GM18511 (cell line): Measurements from ENCODE around the gene PTK7.

Experiments used
- ATAC-seq: cut with Tn5 transposase; IDR thresholded peaks from one replicate; pipeline ENCODE4 v1.9.1; 2021; ENCODE audit warnings: mild to moderate bottlenecking, moderate library complexity; ENCODE audit not compliant: unreplicated experiment

PTK7 gene

DNA sequence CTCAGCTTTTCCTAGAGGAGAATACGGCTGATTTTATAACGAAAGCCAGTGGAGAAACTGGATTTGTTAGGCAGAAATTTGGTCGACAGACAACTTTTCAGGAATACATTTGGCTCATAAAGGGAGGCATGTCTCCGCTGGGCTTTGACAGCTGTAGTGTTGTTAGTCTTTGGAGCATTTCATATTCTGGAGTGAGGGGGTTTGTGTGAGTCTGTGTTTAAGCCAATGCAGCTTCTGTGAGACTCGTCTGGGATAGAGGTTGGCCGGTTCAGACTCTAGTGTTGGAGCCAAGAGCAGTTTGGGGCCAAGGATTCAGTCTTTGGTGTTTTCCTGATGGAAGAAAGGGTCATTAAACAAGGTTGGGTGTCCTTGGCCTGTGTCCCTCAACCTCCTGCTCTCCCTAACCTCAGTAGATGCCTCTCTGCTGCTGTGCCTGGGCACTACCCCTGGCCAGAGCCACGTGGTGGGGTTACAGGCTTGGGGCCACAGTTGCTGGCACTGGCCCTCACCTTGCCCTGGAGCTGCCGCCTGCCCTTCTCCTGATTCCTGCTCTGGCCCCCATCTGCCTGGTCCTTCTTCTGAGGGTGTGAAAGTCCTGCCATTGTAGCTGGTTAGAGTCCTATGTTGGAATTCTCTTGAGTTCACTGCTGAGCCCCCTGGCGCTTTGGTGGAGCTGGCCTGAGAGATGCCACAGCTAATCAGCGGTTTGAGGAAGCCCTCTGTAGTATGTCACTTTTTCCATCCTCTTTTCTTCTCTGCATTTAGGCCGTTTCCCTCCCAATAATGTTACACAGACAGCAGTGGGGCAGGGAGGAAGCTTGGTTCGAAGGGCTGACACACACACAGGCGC is 6.9 kb downstream of the PTK7 start:
- ATAC-seq, result no peak

- no peak for ATAC-seq
Observed at GRCh38 chr6:43086022-43086658, 10.0 kb downstream of the PTK7 start.

- no peak for ATAC-seq
Observed at GRCh38 chr6:43088654-43089056, 12.5 kb downstream of the PTK7 start.

DNA sequence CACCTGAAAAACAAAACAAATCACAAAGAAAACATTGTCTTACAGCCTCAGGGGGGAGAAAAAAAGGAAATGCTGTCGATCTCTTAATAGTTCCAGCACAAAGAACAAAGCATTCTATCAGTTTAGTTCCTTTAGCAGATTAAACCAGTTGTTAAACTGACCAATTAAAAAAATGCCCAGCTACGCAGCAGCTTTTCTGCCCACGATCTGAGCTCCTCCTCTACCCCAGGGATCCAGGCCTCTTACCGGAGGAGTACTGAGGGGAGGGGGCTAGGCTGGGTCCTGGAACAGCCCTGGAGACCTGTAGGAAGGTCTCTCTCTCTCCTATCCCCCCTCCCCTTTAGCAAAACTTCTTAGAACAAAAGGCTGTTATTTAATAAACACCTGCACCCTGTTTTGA is 13.4 kb downstream of the PTK7 start:
- ATAC-seq, result no peak

DNA sequence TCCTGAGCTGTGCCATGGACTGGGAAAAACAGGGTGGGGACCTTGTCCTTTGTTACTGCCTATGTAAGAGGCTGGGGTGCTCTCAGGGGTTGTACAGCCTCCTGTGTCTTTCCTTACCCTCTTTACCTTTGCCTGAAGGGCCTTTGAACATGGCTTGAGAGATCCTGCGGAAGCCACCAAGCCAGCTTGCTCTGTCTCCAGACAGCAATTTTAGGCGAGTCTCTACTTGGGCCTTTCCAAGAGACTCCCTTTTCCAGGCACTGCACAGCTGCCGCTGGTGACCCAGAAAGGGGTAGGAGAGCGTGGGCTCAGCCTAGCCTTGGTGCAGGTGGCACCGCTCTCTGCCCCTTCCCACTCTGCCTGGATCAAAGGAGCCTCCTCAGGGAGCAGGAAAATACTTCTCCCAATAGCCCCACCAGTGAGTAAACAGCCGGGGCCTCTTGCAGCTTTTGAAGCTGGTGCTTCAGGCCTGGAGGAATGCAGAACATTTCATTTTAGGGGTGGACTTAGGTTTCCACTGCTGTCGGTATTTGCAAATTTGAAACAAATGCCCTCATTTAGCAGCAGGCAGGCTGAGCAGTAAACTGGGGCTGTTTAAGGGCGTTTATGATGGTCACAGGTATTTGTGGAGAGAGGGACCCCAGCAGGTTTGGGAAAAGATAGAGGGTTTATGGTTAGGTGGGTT is 13.9 kb downstream of the PTK7 start:
- ATAC-seq, result no peak

- no peak for ATAC-seq
Observed at GRCh38 chr6:43090559-43090956, 14.4 kb downstream of the PTK7 start.

DNA sequence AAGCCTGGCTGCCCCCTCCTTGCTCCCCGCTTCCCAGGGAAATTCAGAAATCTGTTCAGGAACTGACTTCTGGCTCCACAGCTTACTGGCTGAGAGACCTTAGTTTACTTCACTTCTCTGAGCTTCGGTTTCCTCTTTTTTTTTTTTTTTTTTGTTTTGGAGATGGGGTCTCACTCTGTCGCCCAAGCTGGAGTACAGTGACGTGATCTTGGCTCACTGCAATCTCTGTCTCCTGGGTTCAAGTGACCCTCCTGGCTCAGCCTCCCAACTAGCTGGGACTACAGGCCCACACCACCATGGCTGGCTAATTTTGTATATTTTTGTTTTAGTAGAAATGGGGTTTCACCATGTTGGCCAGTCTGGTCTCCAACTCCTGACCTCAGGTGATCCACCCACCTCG is 14.9 kb downstream of the PTK7 start:
- no peak for ATAC-seq

DNA sequence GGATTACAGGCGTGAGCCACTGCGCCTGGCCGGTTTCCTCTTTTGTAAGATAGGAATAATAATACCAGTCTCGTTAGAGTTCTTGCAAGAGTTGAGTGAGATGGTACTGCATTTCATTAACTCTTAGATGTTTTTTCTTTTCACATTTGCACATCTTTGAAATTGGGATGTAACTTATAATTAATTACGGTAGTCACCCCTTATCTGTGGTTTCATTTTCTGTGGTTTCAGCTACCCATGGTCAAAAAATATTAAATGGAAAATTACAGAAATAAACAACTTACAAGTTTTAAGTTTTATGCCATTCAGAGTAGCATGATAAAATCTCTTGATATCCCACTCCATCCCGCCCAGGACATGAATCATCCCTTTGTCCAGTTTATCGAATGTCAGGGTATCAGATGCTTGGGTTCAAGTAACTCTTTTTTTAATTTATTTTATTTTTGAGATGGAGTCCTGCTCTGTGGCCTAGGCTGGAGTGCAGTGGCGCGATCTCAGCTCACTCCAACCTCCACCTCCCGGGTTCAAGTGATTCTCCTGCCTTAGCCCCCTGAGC is 15.4 kb downstream of the PTK7 start:
- no peak for ATAC-seq

GRCh38 chr6:43092635-43093034 is 16.5 kb downstream of the PTK7 start:
- no peak for ATAC-seq

GRCh38 chr6:43093436-43094289 is 17.5 kb downstream of the PTK7 start:
- no peak for ATAC-seq

- no peak for ATAC-seq
Observed at GRCh38 chr6:43095939-43096338, 19.8 kb downstream of the PTK7 start.

DNA sequence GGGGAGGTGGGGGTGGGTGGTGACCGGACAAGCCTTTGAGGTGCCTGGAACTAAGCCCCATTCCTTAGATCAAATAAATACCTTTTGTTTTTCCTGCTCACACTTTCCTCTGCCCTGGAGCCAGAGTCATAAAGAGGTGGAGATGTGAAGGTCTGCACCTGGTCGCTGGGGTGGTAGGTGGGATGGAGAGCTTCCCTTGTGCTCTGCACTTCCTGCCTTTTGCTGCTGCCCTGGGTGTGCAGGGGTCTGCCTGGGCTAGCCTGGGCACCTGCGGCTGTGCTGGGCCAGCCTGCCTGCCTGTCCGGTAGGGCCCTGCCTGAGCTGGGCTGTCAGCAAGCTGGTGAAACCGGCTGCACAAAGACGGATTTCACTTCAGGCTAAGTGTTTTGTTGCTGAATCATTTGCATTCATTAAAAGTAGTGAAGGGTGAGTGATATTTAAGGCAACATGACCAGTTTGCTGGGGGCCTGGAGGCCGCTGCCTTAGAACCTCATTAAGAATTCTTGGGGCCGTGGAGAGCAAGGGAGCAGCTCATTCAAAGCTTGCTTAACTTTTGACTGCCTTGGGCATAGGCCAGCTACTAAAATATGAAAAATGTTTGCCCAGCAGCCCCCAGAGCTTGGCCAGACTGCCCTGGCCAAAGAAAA is 20.5 kb downstream of the PTK7 start:
- ATAC-seq, result no peak

- no peak for ATAC-seq
Observed at GRCh38 chr6:43097098-43097489, 21.0 kb downstream of the PTK7 start.

DNA sequence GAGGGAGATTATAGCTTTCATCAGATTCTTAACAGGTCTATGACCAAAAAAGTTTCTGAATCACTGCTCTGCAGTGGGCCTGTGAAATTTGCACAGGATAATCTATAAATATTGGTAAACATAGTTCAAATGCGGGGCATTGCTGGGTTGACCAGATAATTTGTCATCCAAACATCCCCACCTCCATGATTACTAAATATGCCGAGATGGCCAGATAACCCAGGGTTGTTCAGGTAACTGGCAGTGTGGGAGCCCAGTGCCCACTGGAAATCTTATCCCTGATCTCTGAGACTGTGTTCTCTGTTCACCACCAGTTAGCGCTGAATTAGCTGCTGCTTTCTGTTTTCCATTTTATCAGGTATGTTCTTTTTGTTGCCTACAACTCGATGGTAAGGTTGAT is 21.4 kb downstream of the PTK7 start:
- no peak for ATAC-seq

- no peak for ATAC-seq
Observed at GRCh38 chr6:43101497-43101896, 25.4 kb downstream of the PTK7 start.

GRCh38 chr6:43103253-43103876 is 27.3 kb downstream of the PTK7 start:
- no peak for ATAC-seq

DNA sequence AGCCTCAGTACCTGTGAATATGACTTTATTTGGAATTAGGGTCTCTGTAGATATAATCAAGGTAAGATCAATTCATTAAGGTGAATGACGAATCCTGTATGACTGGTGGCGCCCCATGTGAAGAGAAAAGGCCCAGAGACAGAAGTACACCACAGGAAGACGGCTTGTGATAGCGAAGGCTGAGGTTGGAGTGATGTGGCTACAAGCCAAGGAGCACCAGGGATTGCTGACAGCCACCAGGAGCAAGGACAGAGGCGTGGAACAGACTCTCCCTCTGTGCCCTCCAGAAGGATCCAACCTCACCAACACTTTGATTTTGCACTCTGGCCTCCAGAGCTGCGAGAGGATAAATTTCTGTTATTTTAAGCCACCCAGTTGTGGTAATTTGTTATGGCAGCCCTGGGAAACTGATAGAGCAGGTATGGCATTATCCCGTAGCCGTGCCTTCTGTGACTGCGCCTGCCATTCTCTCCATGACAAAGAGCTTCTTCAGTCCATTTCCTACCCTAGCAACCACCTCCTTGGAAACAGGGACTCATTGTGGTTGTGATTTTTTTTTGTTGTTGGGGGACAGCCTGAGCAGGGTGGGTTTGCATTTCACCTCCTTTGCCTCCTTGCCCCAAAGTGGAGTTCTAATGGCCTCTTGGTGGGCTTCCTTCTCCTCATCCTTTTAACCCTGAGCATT is 29.6 kb downstream of the PTK7 start:
- ATAC-seq, result no peak

GRCh38 chr6:43107344-43108062 is 31.4 kb downstream of the PTK7 start:
- ATAC-seq, result no peak
